NCI-H1417 (cell line): ENCODE results near the gene HNRNPR.

ENCODE experiments used
- DNase-seq, 3 experiments: peaks; one replicate each; lab custom pipeline; 2025; lab: John Stamatoyannopoulos, UW

Gene HNRNPR

DNA sequence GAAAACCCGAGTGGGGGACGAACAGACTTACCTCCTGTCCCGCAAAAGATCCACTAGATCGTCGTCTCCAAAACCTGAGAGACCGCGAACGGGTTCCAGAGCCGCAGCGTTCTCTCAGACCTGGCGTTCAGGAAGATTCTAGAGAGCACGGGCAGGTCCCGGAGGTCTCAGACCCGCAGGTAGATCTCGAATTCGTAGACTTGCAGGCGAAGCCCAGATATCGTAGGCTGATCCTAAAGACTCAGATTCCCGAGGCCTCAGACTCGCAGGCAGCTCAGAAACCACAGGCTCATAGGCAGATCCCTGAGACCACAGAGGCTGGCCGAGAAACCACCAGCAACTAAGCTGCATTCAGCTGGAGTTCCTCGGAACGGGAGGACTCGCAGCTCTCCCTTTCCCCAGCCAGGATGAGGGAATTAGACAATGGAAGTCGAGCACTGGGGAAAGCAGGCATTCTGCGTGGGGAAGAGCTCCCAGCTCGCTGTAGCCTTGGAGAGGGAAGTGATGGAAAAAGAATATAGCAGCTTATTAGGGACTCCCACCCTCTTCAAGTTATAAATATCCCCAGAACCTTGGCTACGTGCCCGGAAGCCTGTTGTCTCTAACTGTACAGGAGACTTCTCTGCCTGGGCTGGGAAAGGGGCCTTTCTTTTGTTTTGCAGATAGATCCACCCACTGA, 25.4 kb upstream of the HNRNPR start, which contains the start of gene ZNF436:
Gene ZNF436 (minus strand): TSS at position 502 of the 679 bp plus-strand sequence. CDS start 1,831 bp downstream, outside the sequence.
- DNase-seq = peak; percentile 81 to 92 (median 81)

DNA sequence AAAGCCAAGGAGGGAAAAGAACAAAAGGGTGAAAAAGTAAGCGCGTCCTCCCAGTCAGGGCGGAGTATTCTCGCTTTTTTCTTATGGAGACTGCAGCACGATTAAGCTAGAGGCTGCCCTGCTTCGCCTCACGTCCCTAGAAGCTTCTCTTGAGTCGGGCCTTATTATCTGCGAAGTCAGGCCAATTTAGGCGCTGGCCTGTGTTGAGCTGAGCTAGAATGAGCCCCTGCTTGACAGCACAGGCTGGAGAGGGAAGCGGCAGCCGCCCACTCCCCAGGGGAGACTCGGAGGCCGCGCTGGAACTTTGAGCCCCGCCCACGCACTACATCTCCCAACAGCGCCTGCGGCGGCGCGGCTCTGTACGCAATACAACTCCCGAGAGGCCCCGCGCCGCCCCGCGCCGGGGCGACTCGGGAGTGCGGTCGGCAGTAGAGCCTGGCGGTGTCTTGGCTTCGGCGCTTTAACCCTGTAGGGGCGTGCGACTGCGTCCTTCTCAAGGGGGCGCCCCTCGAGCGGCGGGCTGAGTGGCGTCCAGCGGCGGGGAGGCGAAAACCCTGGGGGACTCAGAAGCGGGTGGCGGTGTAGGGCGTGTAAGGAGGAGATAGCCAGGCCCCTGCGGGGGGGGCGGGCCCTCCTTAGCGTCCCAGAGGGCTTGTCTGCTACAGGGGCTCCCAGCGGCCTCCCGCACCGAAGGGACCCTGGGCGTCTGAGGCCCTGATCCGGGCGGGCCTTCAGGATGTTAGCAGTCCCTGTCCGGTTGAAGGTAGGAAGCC, 24.7 kb upstream of the HNRNPR start:
- DNase-seq = peak; percentile 88 to 95 (median 94)

DNA sequence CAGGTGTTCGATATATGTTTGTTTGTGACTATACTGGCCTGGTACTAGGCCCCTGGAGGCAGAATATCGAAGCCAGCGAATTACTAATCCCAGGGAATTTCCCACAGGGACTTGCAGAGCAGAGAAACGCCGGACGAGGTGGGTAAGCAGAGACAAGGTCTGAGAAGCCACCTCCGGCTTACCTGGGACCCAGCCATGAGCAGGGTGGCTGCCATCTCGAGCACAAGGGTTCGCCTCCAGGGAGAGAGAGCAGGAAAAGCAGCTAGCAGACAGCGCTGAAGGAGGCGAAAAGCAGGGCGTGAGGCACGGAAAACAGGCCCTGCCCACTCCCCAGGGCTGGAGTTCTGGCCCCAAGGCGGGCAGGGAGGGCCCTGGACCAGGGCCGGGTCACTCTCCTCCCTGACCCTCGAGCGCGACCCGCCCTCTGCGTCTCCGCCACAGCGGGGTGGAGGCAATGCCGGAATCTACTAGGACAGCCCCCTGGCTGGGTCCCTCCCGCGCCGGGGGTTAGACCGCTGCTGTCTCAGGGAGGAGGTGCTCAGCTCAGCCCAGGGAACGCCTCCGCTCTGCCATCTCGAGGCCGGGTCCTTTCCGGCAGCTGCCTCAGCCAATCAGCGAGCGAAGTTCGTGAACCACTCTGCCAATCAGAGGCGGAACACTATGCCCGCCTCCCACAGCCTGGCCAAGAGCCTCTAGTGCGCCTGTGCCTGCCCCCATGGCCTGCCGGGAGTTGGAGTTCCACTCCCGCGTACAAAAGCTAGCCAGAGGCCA, 23.9 kb upstream of the HNRNPR start:
- DNase-seq = peak; percentile 97 to 99 (median 97)

DNA sequence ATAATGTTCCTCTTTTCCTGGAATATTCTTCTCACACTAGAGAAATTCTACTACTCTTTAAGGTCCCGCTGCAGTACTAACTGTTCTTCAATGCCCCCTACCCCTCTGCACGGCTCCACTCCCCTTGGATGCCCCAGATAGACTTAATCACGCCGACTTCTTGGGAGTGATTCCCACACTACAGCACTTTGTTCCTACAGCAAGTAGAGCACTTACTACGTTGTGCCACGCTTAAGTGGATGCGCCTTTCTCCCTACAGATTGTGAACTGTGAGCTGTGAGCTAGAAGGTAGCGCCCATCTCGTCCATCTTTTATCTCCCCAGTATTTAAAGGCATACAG, 23.3 kb upstream of the HNRNPR start:
- no peak for DNase-seq

DNA sequence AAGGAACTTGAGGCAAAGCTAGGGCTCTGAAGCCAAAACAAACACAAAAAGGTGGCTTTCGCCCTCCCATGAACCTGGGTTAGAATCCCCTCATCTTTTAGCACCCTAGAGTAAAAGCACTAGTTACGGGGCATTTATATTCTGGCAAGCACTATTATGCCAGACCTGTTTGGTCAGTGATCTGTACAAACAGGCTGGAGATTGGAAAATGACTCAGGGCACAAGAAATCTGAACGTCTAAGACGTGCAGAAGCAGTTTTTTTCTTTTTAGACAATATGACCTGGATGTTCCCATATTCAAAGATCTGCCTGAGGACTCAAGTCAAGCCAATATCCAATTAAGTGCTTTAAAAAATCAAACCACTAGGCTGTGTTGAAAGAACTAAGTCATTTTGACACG, 22.5 kb upstream of the HNRNPR start:
- DNase-seq = no peak

DNA sequence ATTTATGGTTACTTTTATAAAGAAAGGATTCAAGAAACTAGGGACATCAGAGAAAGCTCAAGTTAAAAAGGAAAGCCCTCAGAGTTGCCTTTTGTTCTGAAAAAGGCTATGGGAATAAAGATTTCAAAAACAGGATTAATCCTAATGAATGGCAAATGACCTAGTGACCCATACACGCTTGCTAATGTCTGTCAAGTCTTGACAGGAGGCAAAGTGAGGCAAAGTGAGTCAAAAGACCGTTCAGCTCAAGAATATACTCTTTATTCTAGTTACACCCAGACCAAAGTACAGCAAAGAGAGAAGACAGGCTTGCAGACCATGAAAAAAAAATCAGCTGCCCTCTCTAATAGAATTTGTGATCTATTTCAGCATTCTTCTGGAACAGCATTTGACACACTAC, 22.1 kb upstream of the HNRNPR start:
- DNase-seq = no peak

DNA sequence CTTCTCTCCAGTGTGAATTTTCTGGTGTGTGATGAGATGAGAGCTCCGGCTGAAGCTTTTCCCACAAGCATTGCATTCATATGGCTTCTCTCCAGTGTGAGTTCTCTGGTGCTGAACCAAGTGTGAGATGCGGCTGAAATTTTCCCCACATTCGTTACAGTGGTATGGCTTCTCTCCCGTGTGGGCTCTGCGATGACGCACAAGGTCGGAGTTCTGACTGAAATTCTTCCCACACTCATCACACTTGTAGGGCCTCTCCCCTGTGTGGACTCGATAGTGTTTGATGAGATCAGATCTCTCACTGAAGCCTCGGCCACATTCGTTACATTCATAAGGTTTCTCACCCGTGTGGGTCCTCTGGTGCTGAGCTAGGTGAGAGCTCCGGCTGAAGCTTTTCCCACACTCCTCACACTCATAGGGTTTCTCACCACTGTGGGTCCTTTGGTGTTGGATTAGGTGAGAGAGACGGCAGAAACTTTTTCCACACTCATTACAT, 18.2 kb upstream of the HNRNPR start:
- DNase-seq = peak in 1 of 3 experiments; percentile 23

DNA sequence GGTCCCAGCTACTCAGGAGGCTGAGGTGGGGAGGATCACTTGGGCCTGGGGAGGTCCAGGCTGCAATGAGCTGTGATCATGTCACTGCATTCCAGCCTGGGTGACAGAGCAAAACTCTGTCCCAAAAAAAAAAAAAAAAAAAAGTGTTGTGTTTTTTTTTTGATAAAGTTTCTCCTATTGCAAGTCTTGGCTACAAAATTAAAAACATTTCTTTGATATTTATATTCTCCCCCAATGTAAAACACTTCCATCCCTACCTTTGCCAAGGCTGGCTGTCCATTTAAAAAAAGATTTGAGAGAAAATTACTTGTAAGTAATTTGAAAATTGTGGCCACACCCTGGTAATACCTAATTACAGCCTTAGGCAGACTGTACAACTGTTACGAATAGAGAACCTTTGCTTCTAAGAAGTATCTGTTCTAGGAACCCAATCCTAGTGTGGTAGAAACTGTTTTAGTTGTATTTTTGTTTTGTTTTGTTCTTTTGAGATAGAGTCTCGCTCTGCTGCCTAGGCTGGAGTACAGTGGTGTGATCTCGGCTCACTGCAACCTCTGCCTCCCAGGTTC, 14.3 kb upstream of the HNRNPR start:
- DNase-seq = no peak

DNA sequence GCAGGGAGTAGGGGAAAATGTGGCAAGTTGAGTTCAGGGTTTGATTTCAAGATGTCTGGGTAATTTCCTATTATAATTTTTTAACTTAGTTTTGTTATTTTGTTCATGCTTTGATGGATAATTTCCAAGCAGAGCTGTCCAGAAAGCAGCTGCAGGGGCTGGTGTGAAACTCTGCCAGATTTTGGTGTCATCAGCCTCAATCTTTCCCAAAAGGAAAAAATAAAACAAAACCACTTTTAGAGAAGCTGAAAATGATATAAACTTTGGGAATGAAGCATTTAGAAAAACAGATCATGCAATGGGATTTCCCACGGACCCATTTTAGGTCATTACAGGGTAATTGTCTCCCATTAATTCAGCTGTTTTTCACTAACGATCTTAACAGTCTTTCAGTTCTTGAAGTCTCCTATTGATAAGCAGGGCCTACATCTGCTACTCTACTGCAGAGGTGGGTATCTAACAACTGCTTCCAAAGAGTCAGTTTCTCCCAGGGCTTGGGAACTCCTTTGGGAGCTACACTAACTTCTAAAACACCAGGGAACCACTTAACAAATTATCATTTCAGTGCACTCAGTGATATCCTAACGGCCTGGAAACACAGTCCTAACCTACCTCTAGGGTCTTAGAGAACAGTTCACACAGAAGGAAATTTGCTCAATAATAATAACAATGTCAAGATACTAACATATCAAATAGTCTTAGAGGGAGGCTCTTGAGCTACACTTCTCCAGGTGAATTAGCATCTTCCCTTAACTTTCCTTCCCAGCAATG, 13.2 kb upstream of the HNRNPR start:
- no peak for DNase-seq

DNA sequence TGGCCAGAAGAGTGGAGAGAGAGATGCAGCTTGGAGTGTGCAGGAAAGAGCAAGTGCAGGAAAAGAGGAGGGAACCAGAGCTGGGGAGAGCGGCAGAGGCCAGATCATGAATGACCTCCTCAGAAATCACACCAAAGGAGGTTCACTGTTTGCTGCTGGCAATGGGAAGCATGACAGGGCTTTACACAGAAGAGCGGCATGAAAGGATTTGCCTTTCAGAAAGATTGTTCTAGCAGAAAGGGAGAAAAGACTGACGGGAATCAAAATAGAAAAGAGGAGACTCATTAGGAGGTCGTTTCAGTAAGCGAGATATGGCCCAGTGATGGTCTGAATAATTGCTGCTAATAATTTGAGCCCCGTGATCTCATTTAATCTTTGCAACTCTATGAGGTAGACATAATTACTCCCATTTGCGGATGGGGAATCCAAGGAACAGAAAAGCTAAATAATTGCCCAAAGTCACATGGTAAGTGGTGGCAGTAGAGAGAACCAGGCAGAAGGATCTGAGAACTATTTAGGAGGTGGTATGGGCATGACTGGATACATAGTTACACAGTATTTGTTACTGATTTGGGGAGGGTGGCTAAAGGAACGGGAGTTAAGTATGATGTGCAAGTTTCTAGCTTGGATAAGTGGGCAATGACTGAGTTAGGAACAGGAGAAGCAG, 12.5 kb upstream of the HNRNPR start:
- DNase-seq = no peak

DNA sequence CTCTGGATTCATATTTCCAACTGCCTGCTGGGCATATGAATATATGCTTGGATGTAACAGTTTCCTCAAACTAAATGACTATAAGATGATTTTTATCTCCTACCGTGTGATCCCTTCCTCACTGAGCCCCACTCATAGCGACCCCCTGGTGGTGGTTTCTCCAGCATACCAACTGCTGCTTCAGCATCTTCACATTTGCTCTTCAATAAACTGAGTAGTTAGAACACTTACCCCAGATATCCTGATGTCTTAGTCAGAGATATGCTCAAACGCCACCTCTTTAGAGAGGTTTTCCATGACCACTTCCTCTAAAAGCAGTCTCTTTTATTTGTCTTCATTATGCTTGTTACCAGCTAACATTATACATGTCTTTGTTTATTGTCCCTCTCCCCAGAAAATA, 10.2 kb upstream of the HNRNPR start:
- DNase-seq = no peak

DNA sequence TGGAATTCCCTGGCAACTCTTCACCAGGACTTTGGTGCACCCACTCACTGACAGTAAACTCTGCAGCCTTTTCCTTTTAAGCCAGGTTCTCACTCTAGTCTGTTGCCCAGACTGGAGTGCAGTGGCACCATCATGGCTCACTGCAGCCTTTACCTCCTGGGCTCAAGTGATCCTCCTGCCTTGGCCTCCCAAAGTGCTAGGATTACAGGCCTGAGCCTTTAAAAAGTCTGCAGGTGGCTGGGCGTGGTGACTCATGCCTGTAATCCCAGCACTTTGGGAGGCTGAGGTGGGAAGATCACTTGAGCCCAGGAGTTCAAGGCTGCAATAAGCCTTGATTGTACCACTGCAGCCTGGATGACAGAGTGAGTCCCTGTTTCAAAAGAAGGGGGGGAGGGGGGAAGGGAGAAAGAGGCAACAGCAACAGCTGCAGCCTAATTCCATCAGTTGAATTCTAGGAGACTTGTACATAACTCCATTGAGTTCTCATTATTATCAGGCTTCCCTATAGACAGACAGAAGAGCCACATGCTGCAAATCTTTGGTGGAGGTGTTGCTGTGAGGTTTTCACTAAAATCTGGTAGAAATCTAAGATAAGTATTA, 8.1 kb upstream of the HNRNPR start:
- no peak for DNase-seq

DNA sequence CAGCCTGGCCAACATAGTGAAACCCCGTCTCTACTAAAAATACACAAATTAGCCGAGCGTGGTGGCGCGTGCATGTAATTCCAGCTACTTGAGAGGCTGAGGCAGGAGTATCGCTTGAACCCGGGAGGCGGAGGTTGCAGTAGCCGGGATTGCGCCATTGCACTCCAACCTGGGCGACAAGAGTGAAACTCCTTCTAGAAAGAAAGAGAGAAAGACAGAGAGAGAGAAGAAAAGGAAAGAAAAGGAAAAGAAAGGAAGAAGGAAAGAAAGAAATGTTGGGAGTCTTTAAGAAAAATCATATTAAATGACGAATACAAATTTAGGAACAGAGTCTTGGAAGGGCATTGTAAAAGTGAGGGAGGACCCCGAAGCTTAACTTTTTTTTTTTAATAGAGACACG, 1.8 kb upstream of the HNRNPR start:
- DNase-seq = no peak

DNA sequence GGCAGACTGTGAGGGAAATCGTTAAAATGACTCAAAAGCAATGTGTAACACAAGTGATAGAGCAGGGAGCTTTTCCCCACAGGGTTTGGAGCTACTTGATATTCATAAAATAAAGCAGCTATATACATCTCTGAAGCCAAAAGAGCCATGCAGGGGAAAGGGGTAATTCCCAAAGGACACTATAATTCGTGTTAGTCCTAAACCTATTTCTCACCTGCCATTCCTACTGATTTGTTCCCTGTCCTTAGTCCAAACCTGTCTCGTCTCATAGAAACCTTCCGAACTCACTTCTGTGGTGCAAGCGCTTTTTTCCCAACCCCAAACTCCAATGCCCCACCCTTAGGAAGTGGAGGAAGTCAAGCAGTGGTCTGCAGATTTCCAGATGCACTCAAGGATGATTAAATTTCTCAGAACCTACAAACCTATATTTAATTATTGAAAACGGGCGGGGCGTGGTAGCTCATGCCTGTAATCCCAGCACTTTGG, 946 bp upstream of the HNRNPR start:
- DNase-seq = no peak

DNA sequence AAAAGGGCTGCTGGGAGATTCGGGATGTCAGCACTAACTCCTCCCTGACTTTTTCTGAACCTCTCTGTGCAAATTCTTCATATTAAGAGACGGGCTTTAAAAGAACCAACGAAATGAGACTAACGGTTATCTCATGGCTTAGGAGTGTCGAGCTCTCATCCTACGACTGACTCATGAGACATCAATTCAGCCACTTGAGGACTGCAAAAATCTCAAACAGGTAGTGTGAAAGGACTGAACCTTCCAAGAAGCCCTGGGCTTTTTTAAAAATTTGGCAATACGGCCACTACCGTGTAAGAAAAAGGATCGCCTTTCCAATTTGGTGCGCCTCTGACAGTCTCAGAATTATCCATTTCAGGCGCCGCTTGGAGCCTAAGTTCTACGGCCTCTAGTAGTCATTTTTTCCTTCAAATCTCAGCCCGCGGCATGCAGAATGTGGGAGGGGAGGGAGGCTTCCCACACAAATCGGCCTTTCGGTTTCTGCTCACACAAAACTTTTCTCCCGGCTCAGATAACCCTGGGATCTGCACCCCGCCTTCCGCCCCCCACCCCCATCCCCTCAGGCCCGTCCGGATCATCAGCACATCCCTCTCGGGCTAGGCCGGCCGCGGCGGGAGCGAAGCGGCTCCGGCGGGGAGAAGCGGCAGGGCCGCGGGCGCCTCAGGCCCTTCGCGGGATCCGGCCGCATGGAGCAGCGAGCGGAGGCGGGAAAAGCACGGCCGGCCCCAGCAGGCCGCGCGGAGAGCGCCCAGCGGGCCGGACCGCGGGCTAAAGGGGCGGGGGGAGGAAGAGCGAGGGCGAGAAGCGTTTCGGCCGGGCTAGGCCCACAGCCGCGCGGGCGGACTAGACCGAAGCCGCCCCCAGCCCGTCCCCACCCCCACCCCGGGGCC, 618 bp downstream of the HNRNPR start:
- DNase-seq = peak in 2 of 3 experiments; percentile 43 to 74

DNA sequence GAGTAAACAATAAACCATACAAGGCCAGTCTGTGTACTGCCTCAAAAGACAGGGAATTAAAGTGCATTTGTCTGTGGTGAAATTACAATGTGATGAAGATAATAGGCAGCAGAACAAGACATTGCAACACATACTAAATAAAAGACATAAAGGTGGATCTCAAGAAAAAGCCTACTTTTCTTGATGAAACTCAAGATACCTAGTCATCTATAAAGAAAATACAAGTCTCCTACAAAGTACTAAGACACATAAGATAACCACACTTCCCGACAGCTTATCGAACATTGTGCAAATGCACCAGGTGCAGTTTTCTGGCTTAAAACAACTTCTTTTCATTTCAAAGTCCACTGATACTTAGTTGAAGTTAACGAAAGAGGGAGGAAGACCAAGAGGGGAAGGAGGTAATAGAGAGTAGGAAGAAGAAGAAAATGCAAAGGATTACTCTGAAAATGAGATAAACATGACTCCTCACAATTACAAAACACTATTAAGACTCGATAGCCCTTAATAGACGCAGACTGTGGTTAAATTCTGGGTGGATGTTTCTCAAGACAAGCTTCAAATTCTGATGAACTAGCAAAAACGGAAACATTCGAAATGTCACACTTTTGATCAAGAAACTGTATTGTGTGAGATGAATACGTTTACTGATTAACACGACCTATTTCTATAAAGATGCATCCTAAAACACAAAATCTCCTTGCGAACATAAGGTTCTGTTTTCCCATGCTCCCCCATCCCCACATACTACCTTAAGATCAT, 2.0 kb downstream of the HNRNPR start:
- peak in 1 of 3 experiments; percentile 37 for DNase-seq

DNA sequence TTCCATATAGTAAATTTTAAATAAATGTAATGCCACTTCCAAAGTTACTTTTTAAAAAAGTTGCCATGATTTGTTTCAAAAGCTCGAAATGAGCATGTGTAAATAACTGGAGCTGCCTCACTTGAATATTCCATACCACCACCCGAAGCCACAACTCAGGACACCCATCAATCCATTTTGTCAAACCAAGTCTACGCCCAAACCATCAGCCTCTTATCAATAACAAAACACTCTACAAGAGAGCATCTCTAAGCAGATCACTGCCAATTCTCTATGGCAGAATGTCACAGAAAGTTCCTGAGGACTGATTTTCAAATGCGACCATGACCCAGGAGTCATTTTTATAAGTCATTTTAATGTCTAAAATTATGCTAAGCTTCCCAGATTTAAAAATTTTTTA, 4.5 kb downstream of the HNRNPR start:
- no peak for DNase-seq

DNA sequence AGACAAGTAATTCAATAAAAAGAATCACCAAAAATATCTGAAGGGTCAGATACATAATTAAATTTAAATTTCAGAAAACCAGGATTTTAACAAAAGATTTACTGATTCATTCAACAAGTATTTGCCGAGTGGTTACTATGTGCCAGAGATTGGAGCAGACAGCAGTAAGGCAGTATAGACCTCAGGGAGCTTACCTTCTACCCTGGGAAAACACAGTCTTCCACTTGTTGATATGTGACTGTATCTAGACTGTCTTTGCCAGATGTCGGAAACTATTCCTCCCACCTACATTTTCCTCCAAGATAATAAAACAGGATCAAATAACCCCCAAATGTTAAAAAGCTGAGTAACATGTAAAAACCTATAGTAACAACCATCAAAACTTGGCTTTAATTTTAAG, 6.2 kb downstream of the HNRNPR start:
- no peak for DNase-seq

DNA sequence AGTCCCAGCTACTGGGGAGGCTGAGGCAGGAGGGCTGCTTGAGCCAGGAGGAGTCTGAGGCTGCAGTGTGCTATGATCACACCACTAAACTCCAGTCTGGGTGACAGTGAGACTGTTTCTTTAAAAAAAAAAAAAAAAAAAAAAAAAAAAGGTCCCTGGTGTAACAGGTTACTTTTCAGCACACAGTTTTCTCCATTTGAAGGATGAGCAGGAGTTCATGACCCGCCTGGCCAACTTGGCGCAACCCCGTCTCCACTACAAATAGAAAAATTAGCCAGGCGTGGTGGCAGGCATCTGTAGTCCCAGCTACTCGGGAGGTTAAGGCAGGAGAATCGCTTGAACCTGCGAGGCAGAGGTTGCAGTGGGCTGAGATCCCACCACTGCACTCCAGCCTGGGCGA, 12.4 kb downstream of the HNRNPR start:
- DNase-seq = no peak
